Occipital lobe (tissue), 2 donors: ENCODE data around the gene UST. TPM values are rescaled to one million over a fixed set of nuclear protein-coding genes. Genes with fewer than 3 reads are reported as not detected.
"Not testable (repeated sequence)": the region's sequence is repeated elsewhere in the genome, so short reads cannot be mapped to it uniquely, and the experiment has no call there.

Source experiments
- DNase-seq: peaks from one replicate; lab custom pipeline; 2025; lab: John Stamatoyannopoulos, UW
- total RNA-seq: library from RNA; depleted of rRNA; stranded (reverse); fragments of >200 nt; gene quantifications from one replicate; pipeline ENCODE4 v1.2.3, GENCODE V29; 2014

UST gene
- total RNA-seq, 1 donor from 2014 or later: 48.5 TPM

GRCh38 chr6:148735989-148736388 is 10.8 kb upstream of the UST start:
- DNase-seq: no peak

GRCh38 chr6:148736774-148737412 is 9.9 kb upstream of the UST start:
- DNase-seq: no peak

GRCh38 chr6:148737806-148738205 is 9.0 kb upstream of the UST start:
- DNase-seq: no peak

- DNase-seq: no peak
These were observed 7.6 kb upstream of the UST start for GRCh38 chr6:148738946-148739821.

- no peak for DNase-seq
These were observed 7.1 kb upstream of the UST start for GRCh38 chr6:148739822-148740128.

GRCh38 chr6:148743476-148743875 is 3.4 kb upstream of the UST start:
- no peak for DNase-seq

GRCh38 chr6:148745926-148746325 is 904 bp upstream of the UST start:
- DNase-seq: no peak

GRCh38 chr6:148747145-148747470 is 278 bp downstream of the UST start:
- DNase-seq: no peak

- peak; percentile 15 for DNase-seq
These were observed 788 bp downstream of the UST start for GRCh38 chr6:148747471-148748165.

GRCh38 chr6:148749674-148750073 is 2.8 kb downstream of the UST start:
- no peak for DNase-seq

- DNase-seq: no peak
These were observed 4.3 kb downstream of the UST start for GRCh38 chr6:148750838-148751792.

GRCh38 chr6:148751793-148752170 is 5.0 kb downstream of the UST start:
- DNase-seq: no peak

GRCh38 chr6:148755379-148755778 is 8.5 kb downstream of the UST start:
- DNase-seq: not testable (repeated sequence)

- DNase-seq: no peak
These were observed 11.2 kb downstream of the UST start for GRCh38 chr6:148757944-148758480.

- DNase-seq: peak; percentile 54
These were observed 11.7 kb downstream of the UST start for GRCh38 chr6:148758492-148758891.

GRCh38 chr6:148760258-148760534 is 13.4 kb downstream of the UST start:
- DNase-seq: no peak

GRCh38 chr6:148760568-148761526 is 14.0 kb downstream of the UST start:
- DNase-seq: peak; percentile 52

- no peak for DNase-seq
These were observed 14.7 kb downstream of the UST start for GRCh38 chr6:148761527-148762011.

GRCh38 chr6:148762231-148762630 is 15.4 kb downstream of the UST start:
- no peak for DNase-seq
